PC-9 (cell line): ENCODE results near the gene PYCR2.

ENCODE experiments used
- CTCF ChIP-seq: fragments of 200-600 bp; sonication (generic); conservative IDR thresholded peaks from 2 replicates; pipeline ENCODE4 v1.6.1; 2017; ENCODE audit warnings: mixed run types, antibody characterized with exemption, mild to moderate bottlenecking, moderate library complexity
- EZH2 ChIP-seq: fragments of 200-600 bp; sonication (generic); IDR thresholded peaks from 2 replicates; pipeline ENCODE4 v1.8.0; 2017; ENCODE audit warnings: antibody characterized with exemption, low read depth

DNA sequence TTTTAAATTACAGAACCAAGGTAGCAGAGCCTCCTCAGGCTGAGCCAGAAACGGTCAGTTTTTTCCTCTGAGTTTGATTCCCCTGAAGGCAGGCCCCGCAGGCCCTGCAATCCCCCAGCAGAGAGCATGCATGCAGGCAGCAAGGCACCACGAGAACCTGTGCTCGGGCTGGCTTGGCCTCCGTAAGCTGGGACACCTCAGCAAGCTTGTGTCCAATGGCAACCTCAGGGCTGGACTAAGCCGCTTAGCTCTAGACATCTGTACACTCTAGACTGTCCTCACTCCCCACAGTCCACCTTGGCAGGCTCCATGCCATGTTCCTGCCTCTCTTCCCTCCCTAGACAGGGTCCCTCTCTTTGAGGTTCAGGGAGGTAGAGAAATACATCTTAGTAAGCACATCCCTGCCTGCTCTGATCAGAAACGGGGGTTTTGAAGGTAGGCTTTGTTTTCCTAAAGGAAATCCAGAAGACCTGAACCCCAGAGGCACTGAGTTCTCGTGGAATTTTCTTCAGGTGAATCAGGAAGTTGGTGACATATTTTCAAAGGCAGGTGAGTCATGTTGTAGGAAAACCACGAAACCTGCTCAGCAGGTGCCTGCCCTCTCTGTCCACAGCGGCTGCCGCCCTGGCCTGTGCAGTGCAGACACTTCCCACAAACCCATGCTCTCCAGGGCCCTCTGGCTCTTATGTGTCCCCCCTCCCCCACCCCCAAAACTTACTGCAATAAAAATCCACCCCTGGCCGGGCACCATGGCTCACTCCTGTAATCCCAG is 48.8 kb downstream of the PYCR2 start:
- TF ChIP-seq EZH2 (no peak), CTCF (no peak)
